A549 (cell line): ENCODE measurements around the gene MPZL2. TPM values are rescaled to one million over a fixed set of nuclear protein-coding genes. Genes with fewer than 3 reads are reported as not detected.

ENCODE experiments used
- ATAC-seq, 2 experiments: fragments of 200-7000 bp in 1 of 2; fragments of >200 bp in 1 of 2; cut with Nextera tagmentation in 1 of 2; cut with Tn5 transposase in 1 of 2; 3 replicates each; pipeline versions ENCODE4 v1.8.0 to v1.9.1; 2018 to 2020; ENCODE audit warnings: mild to moderate bottlenecking in 1 of 2, moderate library complexity in 1 of 2
- CTCF ChIA-PET: fragments of 300-600 bp; sonication (Branson Sonifier 250); formaldehyde crosslinking; extraction: SDS; loops from one replicate; lab custom pipeline; 2021; ENCODE audit warnings: antibody characterized with exemption, inconsistent platforms; lab: Yijun Ruan, JAX
- POLR2A ChIA-PET: fragments of 350-600 bp; formaldehyde crosslinking; extraction: SDS; loops from one replicate; lab custom pipeline; 2021; ENCODE audit warnings: antibody characterized with exemption, inconsistent platforms; lab: Yijun Ruan, JAX
- DNase-seq, 2 experiments: peaks; one replicate each; pipeline versions ENCODE4 v3.0.0 to v3.0.0-alpha.2; 2011 to 2016; ENCODE audit warnings: low read depth in 1 of 2, low spot score in 1 of 2
- FAIRE-seq: peaks from 2 replicates; lab custom pipeline; 2011; peaks lifted over from hg19 to GRCh38; lab: Jason Lieb, UNC
- H3K27ac ChIP-seq, 2 experiments: fragments of >200 bp; sonication (Bioruptor Twin); formaldehyde crosslinking; 3 replicates each; pipeline ENCODE4 v1.5.1; 2016 to 2017
- H3K4me1 ChIP-seq: fragments of >200 bp; sonication (Bioruptor Twin); formaldehyde crosslinking; 3 replicates; pipeline ENCODE4 v1.6.1; 2016
- H3K4me2 ChIP-seq: fragments of >200 bp; sonication (Bioruptor Twin); formaldehyde crosslinking; 3 replicates; pipeline ENCODE4 v1.6.1; 2016
- H3K4me3 ChIP-seq: fragments of >200 bp; sonication (Bioruptor Twin); formaldehyde crosslinking; 3 replicates; pipeline ENCODE4 v1.5.1; 2016
- H3K9me3 ChIP-seq: fragments of >200 bp; sonication (Bioruptor Twin); formaldehyde crosslinking; 3 replicates; pipeline ENCODE4 v1.6.1; 2016
- BHLHE40 ChIP-seq: IDR thresholded peaks from 2 replicates; pipeline ENCODE4 v1.6.1; 2012; ENCODE audit warnings: low read depth, low read length, inconsistent platforms
- CEBPB ChIP-seq, 2 experiments: fragments of >200 bp in 1 of 2; sonication (Bioruptor Twin) in 1 of 2; formaldehyde crosslinking in 1 of 2; IDR thresholded peaks; 2 replicates each; pipeline ENCODE4 v1.6.1; 2012 to 2016
- CHD4 ChIP-seq: fragments of 200-600 bp; sonication (generic); IDR thresholded peaks from 2 replicates; pipeline ENCODE4 v1.6.1; 2016; ENCODE audit warnings: antibody characterized with exemption, mild to moderate bottlenecking, borderline replicate concordance
- EHF ChIP-seq: fragments of 250-450 bp; sonication (Bioruptor Pico); IDR thresholded peaks from 2 replicates; pipeline ENCODE4 v1.5.0; 2020; ENCODE audit warnings: mild to moderate bottlenecking
- EHMT2 ChIP-seq: fragments of 200-600 bp; sonication (generic); IDR thresholded peaks from 2 replicates; pipeline ENCODE4 v1.6.1; 2016; ENCODE audit warnings: antibody characterized with exemption, low read depth, mild to moderate bottlenecking, moderate library complexity
- ESRRA ChIP-seq: fragments of 150-350 bp; IDR thresholded peaks from 2 replicates; pipeline ENCODE4 v1.6.1; 2014; ENCODE audit warnings: mild to moderate bottlenecking, low read length, borderline replicate concordance
- FOSL2 ChIP-seq, 2 experiments: fragments of 450-650 bp in 1 of 2; fragments of >200 bp in 1 of 2; sonication (Bioruptor Twin) in 1 of 2; formaldehyde crosslinking; IDR thresholded peaks; 2 replicates each; pipeline versions ENCODE4 v1.5.0 to v1.6.1; 2016 to 2020; ENCODE audit warnings: mild to moderate bottlenecking in 1 of 2, moderate library complexity in 1 of 2
- FOXS1 ChIP-seq: fragments of 250-450 bp; sonication (Bioruptor Pico); IDR thresholded peaks from 2 replicates; pipeline ENCODE4 v1.5.0; 2020; ENCODE audit warnings: mild to moderate bottlenecking, moderate library complexity
- GATA3 ChIP-seq: IDR thresholded peaks from 2 replicates; pipeline ENCODE4 v1.6.1; 2012; ENCODE audit warnings: borderline replicate concordance
- HOXB13 ChIP-seq: fragments of 250-450 bp; sonication (Bioruptor Pico); IDR thresholded peaks from 2 replicates; pipeline ENCODE4 v1.5.0; 2020; ENCODE audit warnings: low read depth, mild to moderate bottlenecking, moderate library complexity
- HOXB5 ChIP-seq: fragments of 250-450 bp; sonication (Bioruptor Pico); IDR thresholded peaks from 2 replicates; pipeline ENCODE4 v1.5.0; 2020; ENCODE audit warnings: mild to moderate bottlenecking, moderate library complexity
- JUN ChIP-seq, 2 experiments: fragments of >200 bp; sonication (Bioruptor Twin); formaldehyde crosslinking; IDR thresholded peaks; 2 replicates in 1 of 2; 3 replicates in 1 of 2; pipeline ENCODE4 v1.6.1; 2016 to 2017
- JUNB ChIP-seq: fragments of >200 bp; sonication (Bioruptor Twin); formaldehyde crosslinking; IDR thresholded peaks from 2 replicates; pipeline ENCODE4 v1.6.1; 2016
- MAFK ChIP-seq: fragments of 450-650 bp; IDR thresholded peaks from 2 replicates; pipeline ENCODE4 v1.6.1; 2014; ENCODE audit not compliant: partially characterized antibody
- NPAS2 ChIP-seq: fragments of 250-450 bp; sonication (Bioruptor Pico); IDR thresholded peaks from 2 replicates; pipeline ENCODE4 v1.8.0; 2022; ENCODE audit warnings: mild to moderate bottlenecking, moderate library complexity, borderline replicate concordance
- PHF8 ChIP-seq: fragments of 200-600 bp; sonication (generic); IDR thresholded peaks from 2 replicates; pipeline ENCODE4 v1.6.1; 2016; ENCODE audit warnings: low read depth, mild to moderate bottlenecking, antibody characterized with exemption, moderate library complexity, borderline replicate concordance
- POLR2A ChIP-seq: IDR thresholded peaks from 2 replicates; pipeline ENCODE4 v1.6.1; 2012; ENCODE audit warnings: mild to moderate bottlenecking, low read length
- POLR2AphosphoS2 ChIP-seq: conservative IDR thresholded peaks from 2 replicates; pipeline ENCODE4 v1.6.1; 2012; ENCODE audit warnings: low read length, improper control_type of control experiment, inconsistent platforms
- RNF2 ChIP-seq: fragments of 200-600 bp; sonication (generic); IDR thresholded peaks from 2 replicates; pipeline ENCODE4 v1.6.1; 2016; ENCODE audit warnings: low read depth, mild to moderate bottlenecking, antibody characterized with exemption, moderate library complexity, borderline replicate concordance
- SMC3 ChIP-seq: fragments of >200 bp; sonication (Bioruptor Twin); formaldehyde crosslinking; IDR thresholded peaks from 3 replicates; pipeline ENCODE4 v1.6.1; 2018; ENCODE audit warnings: inconsistent platforms
- TFCP2L1 ChIP-seq: fragments of 250-450 bp; sonication (Bioruptor Pico); IDR thresholded peaks from 2 replicates; pipeline ENCODE4 v1.5.0; 2021; ENCODE audit warnings: mild to moderate bottlenecking
- TP53 ChIP-seq: fragments of 250-450 bp; sonication (Bioruptor Pico); IDR thresholded peaks from 2 replicates; pipeline ENCODE4 v1.5.0; 2021; ENCODE audit warnings: mild to moderate bottlenecking, moderate library complexity
- USF2 ChIP-seq: fragments of 450-650 bp; IDR thresholded peaks from 2 replicates; pipeline ENCODE4 v1.6.1; 2014; ENCODE audit warnings: antibody characterized with exemption
- ZFP36 ChIP-seq: fragments of 450-650 bp; IDR thresholded peaks from 2 replicates; pipeline ENCODE4 v1.6.1; 2014; ENCODE audit warnings: borderline replicate concordance; ENCODE audit not compliant: partially characterized antibody
- WGBS: methylation state at CpG from one replicate; pipeline ENCODE4 v1.1.6; 2017; ENCODE audit errors: missing lambda C conversion rate; 5-methylcytosine and 5-hydroxymethylcytosine counted together
- polyA plus RNA-seq, 4 experiments: library from polyadenylated mRNA; depleted of rRNA in 3 of 4; stranded (reverse); fragments of >200 nt; fragmentation: RNase III in 1 of 4; extraction: RNeasy Plus Mini Kit Qiagen cat#74134 plus additional on column Dnase treatment in 1 of 4; gene quantifications; 2 replicates in 3 of 4; 3 replicates in 1 of 4; pipeline ENCODE4 v1.2.3, GENCODE V29; 2011 to 2017
- TF ChIP-seq, protein P1 (sequence below): IDR thresholded peaks from 2 replicates; pipeline ENCODE4 v1.6.1; 2012
- TF ChIP-seq, protein P2 (sequence below): fragments of 200-600 bp; sonication (generic); IDR thresholded peaks from 2 replicates; pipeline ENCODE4 v1.6.1; 2016; ENCODE audit warnings: antibody characterized with exemption, mild to moderate bottlenecking, moderate library complexity
- TF ChIP-seq, protein P3 (sequence below): fragments of 250-450 bp; sonication (Bioruptor Pico); IDR thresholded peaks from 2 replicates; pipeline ENCODE4 v1.5.0; 2020; ENCODE audit warnings: low read depth, mild to moderate bottlenecking, moderate library complexity

Gene MPZL2
- polyA plus RNA-seq, 2 of the 4 experiments (the other 2 are of a cell fraction) = 0.14 TPM; not detected in 1

DNA sequence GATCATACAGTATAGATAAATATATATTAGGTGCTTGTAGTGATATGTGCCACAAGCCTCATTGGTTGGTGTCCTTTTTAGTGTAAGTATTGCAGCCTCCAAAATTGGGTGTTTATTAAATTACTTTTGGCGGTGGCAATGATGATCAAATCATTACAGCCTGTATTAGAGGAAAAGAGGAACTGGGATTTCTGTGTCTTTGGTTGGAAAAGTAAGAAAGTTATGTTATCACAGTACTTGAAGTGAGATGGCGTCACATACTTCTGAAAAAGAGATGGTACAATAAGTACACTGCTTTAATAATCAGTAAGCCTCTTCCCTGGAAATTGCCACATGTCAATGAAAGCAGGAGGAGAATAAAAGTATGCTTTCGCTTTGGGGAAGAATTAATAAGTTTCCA lies 11.4 kb downstream of the MPZL2 start:
- ChIA-PET CTCF (interaction anchor here (1.1 kb wide), 2 partner anchors 10 to 12 kb away, joined by 4 read pairs; partner anchors contain the start of gene MPZL2), POLR2A (no interaction called here)
- H3K27ac ChIP-seq = no peak overlapping the region
- no peak for DNase-seq
- H3K4me2 ChIP-seq = peak overlapping the region; percentile 84
- peak overlapping the region; percentile 90 for H3K4me3 ChIP-seq
- no peaks in the 10 kb centered on the region for H3K4me1 ChIP-seq
- H3K9me3 ChIP-seq = peaks cover 20% of the 10 kb centered on the region
- FAIRE-seq = no peak
- WGBS = 76% methylated on average over 3 of the region's 3 CpGs
- TF ChIP-seq EHMT2 (no peak), ZFP36 (no peak), JUN (IDR thresholded peaks at IDR 0.05) (no peak), SMC3 (no peak), ESRRA (no peak), FOSL2 (IDR thresholded peaks at IDR 0.05) (no peak), FOSL2 (CRISPR knock-in tag; IDR thresholded peaks at IDR 0.05) (no peak)
- TF ChIP-seq, protein P1, sequence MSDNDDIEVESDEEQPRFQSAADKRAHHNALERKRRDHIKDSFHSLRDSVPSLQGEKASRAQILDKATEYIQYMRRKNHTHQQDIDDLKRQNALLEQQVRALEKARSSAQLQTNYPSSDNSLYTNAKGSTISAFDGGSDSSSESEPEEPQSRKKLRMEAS = no peak
- no peak for ATAC-seq

GRCh38 chr11:118251858-118252652 lies 12.0 kb downstream of the MPZL2 start, which contains the start of gene MPZL3:
TSS of gene MPZL3 (minus strand) at chr11:118252365. CDS start at chr11:118252294, 71 bp downstream.
- Histone ChIP-seq H3K9me3 (peaks cover 20% of the 10 kb centered on the region), H3K27ac (peak within 1 kb of the TSS; percentile 81 to 93), H3K4me2 (peak within 1 kb of the TSS; percentile 84), H3K4me1 (no peaks in the 10 kb centered on the region), H3K4me3 (peak within 1 kb of the TSS; percentile 90)
- WGBS = 5% methylated on average over 23 of the region's 33 CpGs
- DNase-seq = peak; percentile 57 to 86
- CTCF ChIA-PET = interaction anchor here (1.0 to 1.1 kb wide), 3 partner anchors 10 to 53 kb away, joined by 4 read pairs; partner anchors contain the start of gene MPZL2
- POLR2A ChIA-PET = no interaction called here
- TF ChIP-seq, protein P1 = peak; percentile 49
- TF ChIP-seq HOXB5 (CRISPR knock-in tag) = peak; percentile 52; the same call in 1 of the 2 replicates
- TF ChIP-seq EHMT2 = peak; percentile 91
- no peak for TF ChIP-seq RNF2
- TF ChIP-seq HOXB13 (CRISPR knock-in tag) = peak; percentile 77
- peak; percentile 12; the same call in 1 of the 2 replicates for TF ChIP-seq POLR2A
- no peak for TF ChIP-seq GATA3
- TF ChIP-seq JUN (IDR thresholded peaks at IDR 0.05) = 0 out of 5 replicates have a peak, but pooled peaks of 1 of the 2 experiments have one; percentile 20
- peak; percentile 71 for TF ChIP-seq PHF8
- peak; percentile 28 for FAIRE-seq
- ATAC-seq = peak; percentile 62 to 73; a peak in 5 of 6 replicates

DNA sequence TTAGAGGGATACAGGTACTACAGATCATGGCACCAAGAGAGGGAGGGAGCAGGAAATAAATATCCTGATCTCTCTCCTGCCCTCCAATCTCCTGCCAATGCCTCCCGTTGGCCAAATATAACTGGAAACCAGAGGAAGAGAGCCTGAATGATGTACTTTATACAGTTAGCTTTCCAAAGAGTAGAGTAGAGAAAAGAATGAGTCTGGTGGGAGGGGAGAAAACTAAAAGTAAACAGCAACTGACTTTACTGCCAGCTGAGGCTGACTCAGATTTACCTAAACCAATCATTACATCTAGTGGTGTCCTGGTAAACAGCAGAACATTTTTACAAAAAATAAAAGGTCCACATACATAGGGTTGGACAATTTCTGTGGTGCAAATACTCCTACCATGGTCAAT lies 17.1 kb downstream of the MPZL2 start:
- CTCF ChIA-PET = interaction anchor here (0.8 to 1.5 kb wide), 2 partner anchors 76 to 107 kb away, joined by 3 read pairs; no protein-coding TSS in a partner anchor
- ATAC-seq = no peak
- WGBS = 0% methylated on average over 1 of the region's 1 CpG

More for the DNA sequence above, 17.1 kb downstream of the MPZL2 start:
- H3K9me3 ChIP-seq = peaks cover 9% of the 10 kb centered on the region
- no peak overlapping the region for H3K27ac ChIP-seq
- no peak for DNase-seq
- FAIRE-seq = no peak
- TF ChIP-seq, protein P2, sequence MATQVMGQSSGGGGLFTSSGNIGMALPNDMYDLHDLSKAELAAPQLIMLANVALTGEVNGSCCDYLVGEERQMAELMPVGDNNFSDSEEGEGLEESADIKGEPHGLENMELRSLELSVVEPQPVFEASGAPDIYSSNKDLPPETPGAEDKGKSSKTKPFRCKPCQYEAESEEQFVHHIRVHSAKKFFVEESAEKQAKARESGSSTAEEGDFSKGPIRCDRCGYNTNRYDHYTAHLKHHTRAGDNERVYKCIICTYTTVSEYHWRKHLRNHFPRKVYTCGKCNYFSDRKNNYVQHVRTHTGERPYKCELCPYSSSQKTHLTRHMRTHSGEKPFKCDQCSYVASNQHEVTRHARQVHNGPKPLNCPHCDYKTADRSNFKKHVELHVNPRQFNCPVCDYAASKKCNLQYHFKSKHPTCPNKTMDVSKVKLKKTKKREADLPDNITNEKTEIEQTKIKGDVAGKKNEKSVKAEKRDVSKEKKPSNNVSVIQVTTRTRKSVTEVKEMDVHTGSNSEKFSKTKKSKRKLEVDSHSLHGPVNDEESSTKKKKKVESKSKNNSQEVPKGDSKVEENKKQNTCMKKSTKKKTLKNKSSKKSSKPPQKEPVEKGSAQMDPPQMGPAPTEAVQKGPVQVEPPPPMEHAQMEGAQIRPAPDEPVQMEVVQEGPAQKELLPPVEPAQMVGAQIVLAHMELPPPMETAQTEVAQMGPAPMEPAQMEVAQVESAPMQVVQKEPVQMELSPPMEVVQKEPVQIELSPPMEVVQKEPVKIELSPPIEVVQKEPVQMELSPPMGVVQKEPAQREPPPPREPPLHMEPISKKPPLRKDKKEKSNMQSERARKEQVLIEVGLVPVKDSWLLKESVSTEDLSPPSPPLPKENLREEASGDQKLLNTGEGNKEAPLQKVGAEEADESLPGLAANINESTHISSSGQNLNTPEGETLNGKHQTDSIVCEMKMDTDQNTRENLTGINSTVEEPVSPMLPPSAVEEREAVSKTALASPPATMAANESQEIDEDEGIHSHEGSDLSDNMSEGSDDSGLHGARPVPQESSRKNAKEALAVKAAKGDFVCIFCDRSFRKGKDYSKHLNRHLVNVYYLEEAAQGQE = no peak
- TF ChIP-seq USF2 (no peak), EHF (no peak), CEBPB (IDR thresholded peaks at IDR 0.05) (no peak), EHMT2 (no peak), FOSL2 (IDR thresholded peaks at IDR 0.05) (no peak), FOSL2 (CRISPR knock-in tag; IDR thresholded peaks at IDR 0.05) (no peak), TP53 (CRISPR knock-in tag) (no peak), BHLHE40 (no peak), NPAS2 (CRISPR knock-in tag) (no peak), FOXS1 (CRISPR knock-in tag) (no peak), JUNB (no peak), TFCP2L1 (CRISPR knock-in tag) (no peak), POLR2AphosphoS2 (no peak), MAFK (no peak), GATA3 (no peak), CHD4 (no peak)
- TF ChIP-seq, protein P3, sequence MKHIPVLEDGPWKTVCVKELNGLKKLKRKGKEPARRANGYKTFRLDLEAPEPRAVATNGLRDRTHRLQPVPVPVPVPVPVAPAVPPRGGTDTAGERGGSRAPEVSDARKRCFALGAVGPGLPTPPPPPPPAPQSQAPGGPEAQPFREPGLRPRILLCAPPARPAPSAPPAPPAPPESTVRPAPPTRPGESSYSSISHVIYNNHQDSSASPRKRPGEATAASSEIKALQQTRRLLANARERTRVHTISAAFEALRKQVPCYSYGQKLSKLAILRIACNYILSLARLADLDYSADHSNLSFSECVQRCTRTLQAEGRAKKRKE (CRISPR knock-in tag) = no peak
- H3K4me1 ChIP-seq = no peaks in the 10 kb centered on the region
- no peak overlapping the region for H3K4me2 ChIP-seq
- POLR2A ChIA-PET = no interaction called here
- H3K4me3 ChIP-seq = no peak overlapping the region
